GM21786 (cell line): ENCODE results near the gene SLC8A1.
A peak's percentile ranks its signal among the peaks of the same experiment; 100 is the strongest.

ENCODE experiments used
- ATAC-seq: cut with Tn5 transposase; IDR thresholded peaks from one replicate; pipeline ENCODE4 v1.9.1; 2021; ENCODE audit not compliant: unreplicated experiment

SLC8A1 gene

GRCh38 chr2:40358783-40359182 is 93.1 kb downstream of the SLC8A1 start:
- ATAC-seq, result no peak

GRCh38 chr2:40357667-40358066 is 94.2 kb downstream of the SLC8A1 start:
- no peak for ATAC-seq

GRCh38 chr2:40355451-40355850 is 96.4 kb downstream of the SLC8A1 start:
- no peak for ATAC-seq

GRCh38 chr2:40353231-40353630 is 98.7 kb downstream of the SLC8A1 start:
- no peak for ATAC-seq

- no peak for ATAC-seq
Measured at GRCh38 chr2:40352703-40353099, 99.2 kb downstream of the SLC8A1 start.

GRCh38 chr2:40352041-40352702 is 99.7 kb downstream of the SLC8A1 start:
- no peak for ATAC-seq

- ATAC-seq, result no peak
Measured at GRCh38 chr2:40348665-40349064, 103.2 kb downstream of the SLC8A1 start.

GRCh38 chr2:40348038-40348437 is 103.9 kb downstream of the SLC8A1 start:
- ATAC-seq, result no peak

- ATAC-seq, result peak; percentile 50
Measured at GRCh38 chr2:40346535-40347354, 105.1 kb downstream of the SLC8A1 start.

- no peak for ATAC-seq
Measured at GRCh38 chr2:40344364-40344763, 107.5 kb downstream of the SLC8A1 start.

- no peak for ATAC-seq
Measured at GRCh38 chr2:40343902-40344301, 108.0 kb downstream of the SLC8A1 start.

- ATAC-seq, result no peak
Measured at GRCh38 chr2:40341198-40341597, 110.7 kb downstream of the SLC8A1 start.

GRCh38 chr2:40339026-40339425 is 112.9 kb downstream of the SLC8A1 start:
- ATAC-seq, result no peak

GRCh38 chr2:40332191-40332826 is 119.6 kb downstream of the SLC8A1 start:
- no peak for ATAC-seq

GRCh38 chr2:40330096-40330495 is 121.8 kb downstream of the SLC8A1 start:
- ATAC-seq, result no peak

GRCh38 chr2:40329739-40330030 is 122.2 kb downstream of the SLC8A1 start:
- no peak for ATAC-seq

- no peak for ATAC-seq
Measured at GRCh38 chr2:40325116-40325515, 126.8 kb downstream of the SLC8A1 start.

- ATAC-seq, result no peak
Measured at GRCh38 chr2:40324656-40325055, 127.2 kb downstream of the SLC8A1 start.

GRCh38 chr2:40321822-40322221 is 130.1 kb downstream of the SLC8A1 start:
- no peak for ATAC-seq

GRCh38 chr2:40321016-40321623 is 130.8 kb downstream of the SLC8A1 start:
- ATAC-seq, result no peak

- no peak for ATAC-seq
Measured at GRCh38 chr2:40318921-40319320, 133.0 kb downstream of the SLC8A1 start.

GRCh38 chr2:40317761-40318160 is 134.1 kb downstream of the SLC8A1 start:
- ATAC-seq, result no peak
